ENCODE results near the gene MAJIN.
A peak's percentile ranks its signal among the peaks of the same experiment; 100 is the strongest.

DNA sequence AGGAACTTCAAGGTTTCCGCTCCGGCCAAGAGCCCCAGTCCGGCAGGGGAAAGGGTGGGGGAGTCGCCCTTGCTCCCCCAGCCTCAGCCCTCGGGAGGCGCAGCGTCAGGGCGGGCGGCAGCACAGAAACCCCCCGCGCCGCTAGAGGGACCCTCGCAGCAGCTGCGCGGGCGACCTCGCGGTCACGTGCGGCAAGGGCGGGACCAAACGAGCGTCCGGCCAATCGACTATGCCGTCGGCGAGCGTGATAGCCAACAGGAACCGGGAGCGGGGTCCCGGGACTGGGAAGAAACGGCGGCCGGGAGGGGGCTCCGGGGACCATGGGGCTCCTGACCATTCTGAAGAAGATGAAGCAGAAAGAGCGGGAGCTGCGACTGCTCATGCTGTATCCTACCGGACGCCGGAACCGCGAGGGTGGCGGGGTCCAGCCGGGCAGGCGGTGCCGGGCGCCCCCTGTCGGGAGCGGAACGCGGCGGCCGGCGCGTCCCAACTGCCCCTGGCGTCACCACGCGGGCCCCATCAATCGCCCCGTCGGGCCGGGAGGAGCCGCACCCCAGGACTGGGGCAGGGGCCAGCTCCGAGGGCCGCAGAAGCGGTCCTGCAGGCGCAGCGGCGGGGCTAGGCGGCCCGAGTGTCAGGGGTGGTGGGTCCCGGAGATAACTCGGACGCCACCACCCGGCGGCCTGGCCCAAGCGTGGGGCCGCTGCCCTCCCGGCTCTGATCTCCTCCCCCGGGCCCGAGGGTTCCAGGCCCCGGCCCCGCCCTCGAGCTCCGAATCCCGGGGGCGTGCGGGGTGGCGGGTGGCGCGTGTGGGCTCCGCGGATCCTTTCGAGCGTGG lies 42.2 kb upstream of the MAJIN start, which contains the start of gene ARL2:
- peak in 2 of 4 donors; percentile 25 to 26 for TF ChIP-seq POLR2A (IDR thresholded peaks at IDR 0.05)
- TF ChIP-seq CTCF (IDR thresholded peaks at IDR 0.05): peak; percentile 72 to 97 (median 93)

Measured in esophagus squamous epithelium (tissue), 4 donors.